LHCN-M2 (cell line): ENCODE measurements around the gene RAPGEF5. TPM values are rescaled to one million over a fixed set of nuclear protein-coding genes. Genes with fewer than 3 reads are reported as not detected.
A peak's percentile ranks its signal among the peaks of the same experiment; 100 is the strongest.

Experiments used
- DNase-seq: peaks from one replicate; pipeline ENCODE4 v3.0.0-alpha.2; 2012; ENCODE audit warnings: low read depth
- total RNA-seq: library from RNA; depleted of rRNA; stranded (reverse); fragments of >200 nt; gene quantifications from 2 replicates; pipeline ENCODE4 v1.2.3, GENCODE V29; 2014

RAPGEF5 gene
- total RNA-seq, 1 experiment from 2014 or later, result 0.06 TPM

GRCh38 chr7:22193450-22193983, 163.4 kb downstream of the RAPGEF5 start:
- DNase-seq, result peak; percentile 14

GRCh38 chr7:22192801-22193200, 164.2 kb downstream of the RAPGEF5 start:
- no peak for DNase-seq

- DNase-seq, result no peak
These were observed 166.2 kb downstream of the RAPGEF5 start for GRCh38 chr7:22190736-22191135.

GRCh38 chr7:22189741-22190140, 167.2 kb downstream of the RAPGEF5 start:
- DNase-seq, result no peak

GRCh38 chr7:22189230-22189629, 167.7 kb downstream of the RAPGEF5 start:
- DNase-seq, result no peak

GRCh38 chr7:22187691-22188348, 169.1 kb downstream of the RAPGEF5 start:
- DNase-seq, result no peak

GRCh38 chr7:22185559-22185958, 171.4 kb downstream of the RAPGEF5 start:
- no peak for DNase-seq

GRCh38 chr7:22184549-22185199, 172.3 kb downstream of the RAPGEF5 start:
- no peak for DNase-seq

- DNase-seq, result no peak
These were observed 173.3 kb downstream of the RAPGEF5 start for GRCh38 chr7:22183522-22184280.

GRCh38 chr7:22182149-22182548, 174.8 kb downstream of the RAPGEF5 start:
- no peak for DNase-seq

GRCh38 chr7:22181663-22182062, 175.3 kb downstream of the RAPGEF5 start:
- no peak for DNase-seq

GRCh38 chr7:22179442-22179879, 177.5 kb downstream of the RAPGEF5 start:
- DNase-seq, result no peak

- DNase-seq, result no peak
These were observed 178.2 kb downstream of the RAPGEF5 start for GRCh38 chr7:22178735-22179134.

- DNase-seq, result no peak
These were observed 180.1 kb downstream of the RAPGEF5 start for GRCh38 chr7:22176791-22177412.

- DNase-seq, result no peak
These were observed 182.4 kb downstream of the RAPGEF5 start for GRCh38 chr7:22174574-22174953.

- peak; percentile 12 for DNase-seq
These were observed 183.0 kb downstream of the RAPGEF5 start for GRCh38 chr7:22173685-22174573.

- no peak for DNase-seq
These were observed 188.8 kb downstream of the RAPGEF5 start for GRCh38 chr7:22168129-22168634.

- no peak for DNase-seq
These were observed 189.5 kb downstream of the RAPGEF5 start for GRCh38 chr7:22167482-22167881.

GRCh38 chr7:22166928-22167327, 190.0 kb downstream of the RAPGEF5 start:
- no peak for DNase-seq

GRCh38 chr7:22159341-22159740, 197.6 kb downstream of the RAPGEF5 start:
- DNase-seq, result no peak

GRCh38 chr7:22157552-22157951, 199.4 kb downstream of the RAPGEF5 start:
- no peak for DNase-seq
